Subcutaneous abdominal adipose tissue (tissue), 5 donors: Measurements from ENCODE around the gene IRX6.

ENCODE experiments used
- H3K27ac ChIP-seq: one replicate; pipeline ENCODE4 v1.7.0; 2013; ENCODE audit warnings: low read depth, mild to moderate bottlenecking, inconsistent platforms, low read length, moderate library complexity
- H3K27me3 ChIP-seq, 5 donors: one replicate each; pipeline ENCODE4 v1.7.0; 2013; ENCODE audit warnings: low read length in 5 of 5, inconsistent platforms in 1 of 5; ENCODE audit not compliant: control insufficient read depth in 5 of 5, insufficient read depth in 4 of 5
- H3K36me3 ChIP-seq, 5 donors: one replicate each; pipeline ENCODE4 v1.7.0; 2013; ENCODE audit warnings: low read length in 5 of 5; ENCODE audit not compliant: control insufficient read depth in 5 of 5, insufficient read depth in 5 of 5
- H3K4me1 ChIP-seq, 5 donors: one replicate each; pipeline ENCODE4 v1.7.0; 2013; ENCODE audit warnings: low read length in 5 of 5, mild to moderate bottlenecking in 3 of 5, moderate library complexity in 1 of 5; ENCODE audit not compliant: control insufficient read depth in 5 of 5, insufficient read depth in 5 of 5
- H3K4me3 ChIP-seq, 5 donors: one replicate each; pipeline ENCODE4 v1.7.0; 2013; ENCODE audit warnings: low read length in 5 of 5, low read depth in 1 of 5
- H3K9ac ChIP-seq, 5 donors: one replicate each; pipeline ENCODE4 v1.7.0; 2013; ENCODE audit warnings: low read length in 5 of 5, mild to moderate bottlenecking in 4 of 5, moderate library complexity in 3 of 5
- H3K9me3 ChIP-seq, 5 donors: one replicate each; pipeline ENCODE4 v1.7.0; 2013; ENCODE audit warnings: low read length in 5 of 5; ENCODE audit not compliant: control insufficient read depth in 5 of 5
- donor health status: healthy.
- donor health status: healthy.
- donor health status: healthy.
- donor health status: healthy.
- donor health status: healthy.

Gene IRX6

GRCh38 chr16:55308973-55309372, 15.0 kb upstream of the IRX6 start:
- H3K4me1 ChIP-seq = no peaks in the 10 kb centered on the region
- H3K27ac ChIP-seq = no peak overlapping the region
- H3K9me3 ChIP-seq = peaks cover 0 to 5% (median 0%) of the 10 kb centered on the region in 5 donors
- H3K27me3 ChIP-seq = peaks cover 0 to 3% (median 0%) of the 10 kb centered on the region in 5 donors
- H3K9ac ChIP-seq = no peak overlapping the region
- H3K36me3 ChIP-seq = no peaks in the 10 kb centered on the region
- H3K4me3 ChIP-seq = no peak overlapping the region

DNA sequence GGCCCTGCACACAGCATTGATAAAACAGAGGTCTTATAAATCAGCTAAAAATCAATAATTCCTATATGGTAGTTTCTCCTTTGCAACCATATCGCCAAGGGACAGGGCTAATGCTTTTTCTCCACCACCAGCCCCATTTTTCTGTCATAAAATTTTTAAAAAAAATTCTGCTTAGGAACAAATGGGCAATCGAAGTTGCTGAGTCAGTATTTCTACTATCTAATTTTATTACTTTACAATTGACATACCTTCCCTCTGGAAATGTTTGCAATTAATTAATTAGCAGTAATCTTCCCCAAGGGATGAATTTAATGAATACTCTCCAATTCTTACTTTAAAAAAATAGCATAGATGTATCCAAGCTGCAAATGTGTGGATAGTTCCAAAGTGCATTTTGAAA, 1.7 kb upstream of the IRX6 start:
- no peak overlapping the region for H3K27ac ChIP-seq
- H3K9ac ChIP-seq = no peak overlapping the region
- no peaks in the 10 kb centered on the region for H3K9me3 ChIP-seq
- no peak overlapping the region for H3K4me3 ChIP-seq
- H3K27me3 ChIP-seq = peaks cover 0 to 10% (median 5%) of the 10 kb centered on the region in 5 donors
- H3K4me1 ChIP-seq = peaks cover 0 to 32% (median 28%) of the 10 kb centered on the region in 5 donors
- peaks cover 0 to 3% (median 1%) of the 10 kb centered on the region in 5 donors for H3K36me3 ChIP-seq

DNA sequence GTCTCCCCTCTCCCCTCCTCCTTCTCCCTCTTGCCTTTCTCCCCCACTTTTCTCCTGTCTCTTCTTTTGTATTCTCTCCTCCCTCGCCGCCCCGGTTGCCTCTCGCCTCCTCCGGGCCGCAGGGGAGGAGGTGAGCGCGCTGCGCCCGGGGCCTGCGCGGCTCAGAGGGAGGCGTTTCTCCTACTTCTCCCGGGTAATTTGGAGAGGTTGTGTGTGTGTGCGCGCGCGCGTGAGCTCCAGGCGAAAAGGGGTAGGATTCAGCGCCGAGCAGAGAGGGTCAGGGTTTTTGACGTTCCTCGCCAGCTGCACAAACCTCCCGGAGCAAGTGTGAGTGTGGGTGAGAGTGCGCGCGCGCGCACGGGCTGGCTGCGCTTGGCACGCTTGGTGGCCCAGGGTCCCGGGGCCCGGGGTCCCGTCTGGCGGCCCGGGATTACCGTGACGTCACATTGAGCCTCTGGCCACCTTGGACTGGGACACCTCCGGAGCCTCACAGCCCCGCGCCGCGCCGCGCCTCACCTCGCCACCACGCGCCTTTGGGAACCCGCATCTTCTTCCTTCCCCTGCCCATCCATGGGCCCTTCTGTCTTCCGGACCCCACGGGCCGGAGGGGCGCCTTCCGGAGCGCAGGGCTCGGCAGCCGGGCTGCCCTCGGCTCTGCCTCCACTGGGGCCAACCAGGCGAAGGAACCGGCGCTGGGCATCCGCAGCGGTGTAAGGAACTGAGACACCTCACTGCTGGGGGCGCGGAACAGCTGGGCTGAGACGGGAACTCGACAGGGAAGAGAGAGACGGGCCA, 479 bp downstream of the IRX6 start:
- Histone ChIP-seq H3K9me3 (no peaks in the 10 kb centered on the region), H3K9ac (peak overlapping the region in 4 of 5 donors; percentile 21 to 67 (median 36)), H3K36me3 (peaks cover 0 to 12% (median 7%) of the 10 kb centered on the region in 5 donors), H3K27me3 (peaks cover 0 to 25% (median 5%) of the 10 kb centered on the region in 5 donors), H3K4me3 (peak overlapping the region; percentile 48 to 88 (median 65)), H3K4me1 (peaks cover under 1 to 53% (median 50%) of the 10 kb centered on the region in 5 donors), H3K27ac (peak overlapping the region; percentile 82)

GRCh38 chr16:55325080-55325447, 1.1 kb downstream of the IRX6 start:
- Histone ChIP-seq H3K27ac (peak overlapping the region; percentile 82), H3K9ac (peak overlapping the region in 3 of 5 donors; percentile 21 to 67 (median 26)), H3K4me1 (peaks cover 2 to 58% (median 55%) of the 10 kb centered on the region in 5 donors), H3K27me3 (peaks cover 0 to 31% (median 5%) of the 10 kb centered on the region in 5 donors), H3K9me3 (no peaks in the 10 kb centered on the region), H3K36me3 (peaks cover 0 to 12% (median 7%) of the 10 kb centered on the region in 5 donors), H3K4me3 (peak overlapping the region; percentile 48 to 88 (median 65))

DNA sequence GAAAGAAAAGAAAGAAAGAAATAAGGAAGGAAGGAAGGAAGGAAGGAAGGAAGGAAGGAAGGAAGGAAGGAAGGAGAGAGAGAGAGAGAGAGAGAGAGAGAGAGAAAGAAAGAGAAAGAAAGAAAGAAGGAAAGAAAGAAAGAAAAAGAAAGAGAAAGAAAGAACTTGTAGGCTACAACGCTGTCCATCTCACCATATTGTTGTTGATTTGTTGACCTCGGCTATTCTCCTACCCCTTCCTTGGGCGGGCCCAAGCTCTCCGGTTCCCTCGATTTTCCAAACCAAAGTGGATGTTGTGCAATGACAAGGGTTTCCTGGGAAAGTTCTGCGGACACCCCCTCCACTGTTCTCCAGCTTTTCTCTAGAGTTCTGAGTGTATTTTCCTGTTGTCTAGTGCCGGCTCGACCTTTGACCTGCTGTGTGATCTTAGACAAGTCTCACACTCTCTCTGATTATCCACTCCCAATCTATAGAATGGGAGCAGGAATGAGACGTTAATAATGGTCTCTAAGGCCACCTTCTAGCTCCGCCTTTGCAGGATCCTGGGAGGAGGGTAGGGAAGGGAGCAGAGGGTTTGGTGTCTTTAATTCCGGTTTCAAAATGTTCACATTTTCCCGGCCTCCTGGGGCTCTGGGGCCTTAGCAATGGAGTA, 1.6 kb downstream of the IRX6 start:
- Histone ChIP-seq H3K27me3 (peaks cover 0 to 35% (median 7%) of the 10 kb centered on the region in 5 donors), H3K4me1 (peaks cover 2 to 62% (median 59%) of the 10 kb centered on the region in 5 donors), H3K4me3 (peak overlapping the region; percentile 19 to 88 (median 65)), H3K27ac (peak overlapping the region; percentile 82), H3K9ac (peak overlapping the region in 2 of 5 donors; percentile 21 to 62), H3K36me3 (peaks cover 0 to 12% (median 10%) of the 10 kb centered on the region in 5 donors), H3K9me3 (no peaks in the 10 kb centered on the region)

DNA sequence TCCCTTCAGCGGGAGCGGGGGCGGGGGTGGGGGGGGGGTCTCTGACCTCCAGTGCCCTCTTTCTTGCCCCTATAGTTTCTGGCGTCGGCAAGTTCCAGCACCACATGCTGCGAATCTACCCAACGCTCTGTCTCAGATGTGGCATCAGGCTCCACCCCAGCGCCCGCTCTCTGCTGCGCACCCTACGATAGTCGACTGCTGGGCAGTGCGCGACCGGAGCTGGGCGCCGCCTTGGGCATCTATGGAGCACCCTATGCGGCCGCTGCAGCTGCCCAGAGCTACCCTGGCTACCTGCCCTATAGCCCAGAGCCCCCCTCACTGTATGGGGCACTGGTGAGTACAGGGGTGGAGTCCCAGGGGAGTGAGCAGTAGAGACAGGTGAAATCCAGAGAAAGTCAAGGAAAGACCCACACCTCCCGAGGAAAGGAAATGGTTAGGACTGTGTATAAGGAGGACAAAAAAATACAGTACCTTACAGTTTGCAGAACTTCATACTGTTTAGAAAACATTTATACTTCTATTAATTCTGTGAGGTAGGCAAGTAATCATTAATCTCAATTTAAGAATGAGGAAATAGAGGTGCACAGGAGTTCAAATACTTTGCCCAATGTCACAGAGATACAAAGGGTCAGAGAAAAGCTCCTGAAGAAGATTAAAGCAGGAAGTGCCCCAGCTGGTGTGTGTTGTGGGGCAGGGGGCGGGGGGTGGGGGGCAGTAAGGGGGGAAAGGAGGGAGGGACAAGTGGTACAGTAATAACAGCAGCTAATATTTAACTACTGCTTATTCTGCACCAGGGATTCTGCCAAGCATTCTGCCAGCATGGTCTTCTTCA, 2.5 kb downstream of the IRX6 start:
- H3K36me3 ChIP-seq = peaks cover 0 to 12% (median 10%) of the 10 kb centered on the region in 5 donors
- H3K4me3 ChIP-seq = no peak overlapping the region
- H3K27ac ChIP-seq = no peak overlapping the region
- no peaks in the 10 kb centered on the region for H3K9me3 ChIP-seq
- H3K27me3 ChIP-seq = peaks cover 0 to 42% (median 7%) of the 10 kb centered on the region in 5 donors
- peaks cover 2 to 69% (median 58%) of the 10 kb centered on the region in 5 donors for H3K4me1 ChIP-seq
- no peak overlapping the region for H3K9ac ChIP-seq

GRCh38 chr16:55328611-55329569, 4.9 kb downstream of the IRX6 start:
- H3K9me3 ChIP-seq = no peaks in the 10 kb centered on the region
- peaks cover 0 to 43% (median 10%) of the 10 kb centered on the region in 5 donors for H3K27me3 ChIP-seq
- peak overlapping the region; percentile 58 for H3K27ac ChIP-seq
- H3K4me1 ChIP-seq = peaks cover 5 to 73% (median 58%) of the 10 kb centered on the region in 5 donors
- no peak overlapping the region for H3K4me3 ChIP-seq
- H3K9ac ChIP-seq = no peak overlapping the region
- H3K36me3 ChIP-seq = peaks cover 0 to 12% (median 10%) of the 10 kb centered on the region in 5 donors

DNA sequence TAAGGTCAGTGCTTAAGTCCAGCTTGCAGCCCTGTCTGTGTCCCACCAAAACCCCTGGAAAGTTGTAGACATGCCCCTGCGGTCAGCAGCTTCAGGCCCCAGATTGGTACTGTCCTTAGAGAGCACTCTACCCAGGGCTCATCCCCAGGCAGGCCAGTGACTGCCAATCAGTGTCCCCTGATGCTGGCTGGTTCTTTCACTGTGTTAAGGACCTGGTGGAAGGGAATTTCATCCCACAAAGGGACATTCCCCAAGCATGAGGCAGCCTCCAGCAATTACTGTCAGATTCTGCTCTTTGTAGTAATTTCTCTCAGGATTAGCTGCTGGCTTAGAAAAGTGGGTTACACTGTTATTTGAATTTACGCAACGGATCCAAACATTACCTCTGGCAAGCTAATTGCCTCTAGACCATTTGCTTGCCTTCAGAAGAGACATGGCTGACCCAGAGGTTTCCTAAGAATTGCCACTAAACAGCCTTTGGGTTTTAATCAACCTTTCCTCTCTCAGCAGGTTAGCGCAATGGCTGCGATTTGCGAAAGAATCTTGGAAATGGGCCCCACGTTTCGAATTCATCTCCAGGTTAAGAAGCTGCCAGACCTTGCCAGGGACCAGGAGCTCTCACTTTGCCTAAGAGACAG, 5.9 kb downstream of the IRX6 start:
- H3K36me3 ChIP-seq = peaks cover 0 to 12% (median 10%) of the 10 kb centered on the region in 5 donors
- H3K27ac ChIP-seq = peak overlapping the region; percentile 58

More for the DNA sequence above, 5.9 kb downstream of the IRX6 start:
- Histone ChIP-seq H3K27me3 (peaks cover 0 to 39% (median 10%) of the 10 kb centered on the region in 5 donors), H3K4me1 (peaks cover 5 to 66% (median 49%) of the 10 kb centered on the region in 5 donors), H3K9me3 (no peaks in the 10 kb centered on the region), H3K9ac (no peak overlapping the region), H3K4me3 (no peak overlapping the region)
